Activated CD8-positive, alpha-beta T cell treated with anti-CD3 and anti-CD28 coated beads for 36 hours (primary cell): ENCODE measurements around the gene TRAPPC1. TPM values are rescaled to one million over a fixed set of nuclear protein-coding genes. Genes with fewer than 3 reads are reported as not detected.
"Not testable (repeated sequence)": the region's sequence is repeated elsewhere in the genome, so short reads cannot be mapped to it uniquely, and the experiment has no call there.

Experiments used
- ATAC-seq: fragments of 200-7000 bp; cut with Tn5 transposase; one replicate; pipeline ENCODE4 v1.10.0; 2021; ENCODE audit warnings: mild to moderate bottlenecking, moderate library complexity
- CTCF ChIA-PET: fragments of 350-600 bp; sonication (Branson Sonifier 250); formaldehyde crosslinking; loops from one replicate; lab custom pipeline; 2021; ENCODE audit warnings: antibody characterized with exemption; lab: Charles Lee
- POLR2A ChIA-PET: fragments of 350-600 bp; sonication (Branson Sonifier 250); formaldehyde crosslinking; loops from one replicate; lab custom pipeline; 2021; ENCODE audit warnings: antibody characterized with exemption; lab: Charles Lee
- DNase-seq: peaks from one replicate; pipeline ENCODE4 v3.0.0-alpha.2; 2020
- H3K27ac Mint-ChIP-seq: one replicate; pipeline ENCODE4 v1.8.0; 2021; ENCODE audit warnings: mild to moderate bottlenecking, mixed read lengths
- H3K27me3 Mint-ChIP-seq: one replicate; pipeline ENCODE4 v1.8.0; 2021; ENCODE audit warnings: mixed read lengths
- H3K36me3 Mint-ChIP-seq: one replicate; pipeline ENCODE4 v1.8.0; 2021; ENCODE audit warnings: low read depth, mixed read lengths
- H3K4me1 Mint-ChIP-seq: one replicate; pipeline ENCODE4 v1.8.0; 2021; ENCODE audit warnings: low read depth, mixed read lengths
- H3K4me3 Mint-ChIP-seq: one replicate; pipeline ENCODE4 v1.8.0; 2021; ENCODE audit warnings: mild to moderate bottlenecking, moderate library complexity, mixed read lengths
- H3K9me3 Mint-ChIP-seq: one replicate; pipeline ENCODE4 v1.8.0; 2021; ENCODE audit warnings: mixed read lengths
- intact Hi-C: fragments of 100-400 bp; cut with micrococcal nuclease; formaldehyde crosslinking; loops from one replicate; pipeline ENCODE4 v1.10.0; 2022
- total RNA-seq, 2 experiments: library from RNA; stranded (reverse); gene quantifications; one replicate each; pipeline ENCODE4 v1.2.3, GENCODE V29; 2021
- TF ChIP-seq, protein P1 (sequence below): fragments of 200-600 bp; IDR thresholded peaks from one replicate; pipeline ENCODE4 v1.8.0; 2022; ENCODE audit warnings: antibody characterized with exemption, mild to moderate bottlenecking

TRAPPC1 gene
- total RNA-seq, 2 experiments from 2014 or later: 140 to 143 TPM

- H3K27ac Mint-ChIP-seq: no peak overlapping the region
These were observed 27.9 kb upstream of the TRAPPC1 start for GRCh38 chr17:7959503-7960253.

GRCh38 chr17:7956228-7956965 lies 24.7 kb upstream of the TRAPPC1 start:
- ChIA-PET POLR2A (no interaction called here), CTCF (interaction anchor here (0.7 to 1.8 kb wide), 6 partner anchors 12 to 155 kb away, joined by 3 to 4 read pairs (median 3); no protein-coding TSS in a partner anchor)
- ATAC-seq (no peak), DNase-seq (no peak)
- Mint-ChIP-seq H3K4me1 (peaks cover 14% of the 10 kb centered on the region), H3K27me3 (peaks cover 3% of the 10 kb centered on the region), H3K36me3 (peaks cover under 1% of the 10 kb centered on the region), H3K9me3 (no peaks in the 10 kb centered on the region), H3K4me3 (no peak overlapping the region), H3K27ac (no peak overlapping the region)
- intact Hi-C loops: no loop called here
- TF ChIP-seq, protein P1, sequence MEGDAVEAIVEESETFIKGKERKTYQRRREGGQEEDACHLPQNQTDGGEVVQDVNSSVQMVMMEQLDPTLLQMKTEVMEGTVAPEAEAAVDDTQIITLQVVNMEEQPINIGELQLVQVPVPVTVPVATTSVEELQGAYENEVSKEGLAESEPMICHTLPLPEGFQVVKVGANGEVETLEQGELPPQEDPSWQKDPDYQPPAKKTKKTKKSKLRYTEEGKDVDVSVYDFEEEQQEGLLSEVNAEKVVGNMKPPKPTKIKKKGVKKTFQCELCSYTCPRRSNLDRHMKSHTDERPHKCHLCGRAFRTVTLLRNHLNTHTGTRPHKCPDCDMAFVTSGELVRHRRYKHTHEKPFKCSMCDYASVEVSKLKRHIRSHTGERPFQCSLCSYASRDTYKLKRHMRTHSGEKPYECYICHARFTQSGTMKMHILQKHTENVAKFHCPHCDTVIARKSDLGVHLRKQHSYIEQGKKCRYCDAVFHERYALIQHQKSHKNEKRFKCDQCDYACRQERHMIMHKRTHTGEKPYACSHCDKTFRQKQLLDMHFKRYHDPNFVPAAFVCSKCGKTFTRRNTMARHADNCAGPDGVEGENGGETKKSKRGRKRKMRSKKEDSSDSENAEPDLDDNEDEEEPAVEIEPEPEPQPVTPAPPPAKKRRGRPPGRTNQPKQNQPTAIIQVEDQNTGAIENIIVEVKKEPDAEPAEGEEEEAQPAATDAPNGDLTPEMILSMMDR: no peak

More at GRCh38 chr17:7959503-7960253, 27.9 kb upstream of the TRAPPC1 start:
- Mint-ChIP-seq H3K27me3 (peaks cover 3% of the 10 kb centered on the region), H3K4me1 (no peaks in the 10 kb centered on the region), H3K4me3 (no peak overlapping the region), H3K36me3 (no peaks in the 10 kb centered on the region), H3K9me3 (no peaks in the 10 kb centered on the region)
- DNase-seq (no peak), ATAC-seq (no peak)
- TF ChIP-seq, protein P1: no peak
- CTCF ChIA-PET: interaction anchor here (1.4 kb wide), 1 partner anchor 30 kb away, joined by 4 read pairs; no protein-coding TSS in a partner anchor
- intact Hi-C loops: no loop called here
- POLR2A ChIA-PET: no interaction called here

GRCh38 chr17:7955414-7956227 lies 23.9 kb upstream of the TRAPPC1 start:
- no peak overlapping the region for H3K4me3 Mint-ChIP-seq
- DNase-seq (no peak), ATAC-seq (no peak)
- H3K36me3 Mint-ChIP-seq: peaks cover 2% of the 10 kb centered on the region
- no peaks in the 10 kb centered on the region for H3K9me3 Mint-ChIP-seq
- TF ChIP-seq, protein P1: no peak
- H3K4me1 Mint-ChIP-seq: peaks cover 21% of the 10 kb centered on the region
- ChIA-PET POLR2A (interaction anchor here (0.8 to 1.0 kb wide), 2 partner anchors 11 to 47 kb away, joined by 3 read pairs; no protein-coding TSS in a partner anchor), CTCF (interaction anchor here (0.8 to 1.8 kb wide), 4 partner anchors 16 to 155 kb away, joined by 3 to 4 read pairs (median 4); no protein-coding TSS in a partner anchor)
- no peak overlapping the region for H3K27ac Mint-ChIP-seq
- peaks cover 1% of the 10 kb centered on the region for H3K27me3 Mint-ChIP-seq
- intact Hi-C loops: no loop called here

- Mint-ChIP-seq H3K36me3 (peaks cover 24% of the 10 kb centered on the region), H3K4me1 (peaks cover 29% of the 10 kb centered on the region)
- DNase-seq, ATAC-seq, H3K27ac Mint-ChIP-seq, POLR2A ChIA-PET, intact Hi-C loops, H3K27me3 Mint-ChIP-seq, H3K4me3 Mint-ChIP-seq, H3K9me3 Mint-ChIP-seq: not testable (repeated sequence)
- CTCF ChIA-PET: interaction anchor here (1.1 to 1.7 kb wide), 4 partner anchors 37 to 120 kb away, joined by 3 to 7 read pairs (median 4); no protein-coding TSS in a partner anchor
These were observed 21.5 kb upstream of the TRAPPC1 start for GRCh38 chr17:7953266-7953665.
